IPS-11a (cell line): ENCODE data around the gene FLT4.
"Not testable (repeated sequence)": the region's sequence is repeated elsewhere in the genome, so short reads cannot be mapped to it uniquely, and the experiment has no call there.

Experiments
- H3K4me3 ChIP-seq: one replicate; pipeline ENCODE4 v1.5.1; 2013; ENCODE audit warnings: low read depth, low read length, control low read depth

Gene FLT4

GRCh38 chr5:180649297-180650039, at the start of gene FLT4:
Gene FLT4, minus strand, starts transcription at chr5:180649600. Its CDS starts 55 bp downstream, at chr5:180649545.
- peak within 1 kb of the TSS; percentile 51 for H3K4me3 ChIP-seq

DNA sequence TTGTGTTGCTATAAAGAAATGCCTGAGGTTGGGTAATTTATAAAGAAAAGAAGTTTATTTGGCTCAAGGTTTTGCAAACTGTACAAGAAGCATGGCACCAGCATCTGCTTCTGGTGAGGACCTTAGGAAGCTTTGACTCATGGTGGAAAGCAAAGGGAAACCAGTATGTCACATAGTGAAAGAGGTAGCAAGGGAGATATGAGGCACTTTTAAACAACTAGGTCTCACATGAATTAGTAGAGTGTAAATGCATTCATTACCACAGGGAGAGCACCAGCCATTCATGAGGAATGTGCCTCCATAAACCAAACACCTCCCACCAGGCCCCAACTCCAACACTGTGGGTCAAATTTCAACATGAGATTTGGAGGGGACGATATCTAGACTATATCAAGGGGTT, 49.6 kb upstream of the FLT4 start:
- H3K4me3 ChIP-seq, result no peak overlapping the region

DNA sequence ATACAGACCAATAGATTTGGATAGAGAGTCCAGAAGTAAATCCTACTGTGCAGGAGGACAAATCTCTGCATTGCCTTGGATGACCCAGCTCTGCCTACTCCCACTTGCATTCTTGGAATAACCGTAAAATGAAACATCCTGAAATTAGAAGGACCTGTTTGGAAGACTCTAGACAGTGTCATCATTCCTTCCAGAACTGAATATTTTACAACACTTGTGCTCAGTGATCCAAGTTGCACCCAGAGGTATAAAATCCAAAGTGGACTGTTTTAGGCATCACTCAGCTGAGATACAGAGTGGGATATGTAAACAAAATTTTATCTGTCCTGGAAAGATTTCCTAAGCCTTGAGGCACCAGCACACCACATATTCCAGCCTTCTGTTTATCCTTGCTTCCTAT, 46.7 kb upstream of the FLT4 start:
- no peak overlapping the region for H3K4me3 ChIP-seq

GRCh38 chr5:180692429-180692828, 43.0 kb upstream of the FLT4 start:
- no peak overlapping the region for H3K4me3 ChIP-seq

- H3K4me3 ChIP-seq, result no peak overlapping the region
Measured at GRCh38 chr5:180691046-180691445, 41.6 kb upstream of the FLT4 start.

- H3K4me3 ChIP-seq, result no peak overlapping the region
Measured at GRCh38 chr5:180690562-180690961, 41.2 kb upstream of the FLT4 start.

GRCh38 chr5:180689775-180690174, 40.4 kb upstream of the FLT4 start:
- no peak overlapping the region for H3K4me3 ChIP-seq

DNA sequence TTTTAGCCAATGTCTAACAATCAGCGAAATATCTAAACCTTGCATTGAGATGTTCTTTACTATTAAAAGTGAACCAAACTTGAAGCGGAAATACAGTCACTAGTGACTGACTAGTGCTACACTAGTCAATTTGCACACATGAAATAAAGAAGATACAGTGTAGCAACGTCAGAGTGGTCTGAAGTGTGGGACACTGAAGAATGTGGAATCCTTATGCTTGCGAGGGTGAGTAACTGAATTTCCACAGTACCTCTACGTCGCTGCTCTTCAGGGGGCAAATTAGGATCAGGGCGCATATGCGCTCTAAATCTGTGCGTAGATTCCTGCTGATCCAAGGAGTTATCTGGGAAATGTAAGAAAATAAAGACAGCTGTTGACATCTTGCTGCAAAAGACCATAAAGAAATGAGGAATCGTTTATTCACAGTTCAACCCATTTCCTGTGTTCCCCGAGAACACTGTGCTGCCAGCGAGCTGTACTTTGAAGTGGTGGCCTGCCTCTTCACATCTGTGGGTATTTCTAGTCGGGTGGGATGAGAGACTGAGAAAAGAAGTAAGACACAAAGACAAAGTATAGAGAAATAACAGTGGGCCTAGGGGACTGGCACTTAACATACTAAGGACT, 39.8 kb upstream of the FLT4 start:
- no peak overlapping the region for H3K4me3 ChIP-seq

DNA sequence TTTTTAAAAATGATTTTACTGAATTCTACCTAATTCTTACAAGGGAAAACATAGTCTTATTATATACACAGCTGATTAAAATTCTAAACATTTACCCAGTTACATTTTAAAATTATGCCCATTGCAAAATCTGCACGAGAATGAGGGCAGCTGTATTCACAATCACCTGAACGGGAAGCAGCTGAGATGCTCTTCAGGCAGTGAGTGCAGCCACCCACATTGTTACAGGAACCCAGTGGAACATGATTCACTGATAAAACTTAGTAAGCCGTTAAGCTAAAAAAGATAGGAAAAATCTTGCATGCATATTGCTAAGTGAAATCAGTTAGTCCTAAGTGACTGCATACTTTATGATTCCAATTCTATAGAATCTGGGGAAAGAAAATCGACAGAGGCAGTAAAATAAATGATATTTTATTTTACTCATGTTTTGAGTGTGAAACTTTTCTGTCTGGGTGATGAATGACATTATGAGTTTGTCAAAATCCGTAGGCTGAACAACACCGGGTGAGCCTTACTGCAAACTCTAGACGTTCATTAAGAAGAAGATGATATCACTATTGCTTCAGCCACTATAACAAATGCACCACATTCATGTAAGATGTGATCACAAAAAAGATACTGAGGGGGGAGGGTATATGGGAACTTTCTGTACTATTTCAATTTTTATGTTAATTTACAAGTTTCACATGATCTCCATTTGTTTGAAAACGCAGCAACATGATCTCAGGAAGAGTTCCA, 39.1 kb upstream of the FLT4 start:
- no peak overlapping the region for H3K4me3 ChIP-seq

DNA sequence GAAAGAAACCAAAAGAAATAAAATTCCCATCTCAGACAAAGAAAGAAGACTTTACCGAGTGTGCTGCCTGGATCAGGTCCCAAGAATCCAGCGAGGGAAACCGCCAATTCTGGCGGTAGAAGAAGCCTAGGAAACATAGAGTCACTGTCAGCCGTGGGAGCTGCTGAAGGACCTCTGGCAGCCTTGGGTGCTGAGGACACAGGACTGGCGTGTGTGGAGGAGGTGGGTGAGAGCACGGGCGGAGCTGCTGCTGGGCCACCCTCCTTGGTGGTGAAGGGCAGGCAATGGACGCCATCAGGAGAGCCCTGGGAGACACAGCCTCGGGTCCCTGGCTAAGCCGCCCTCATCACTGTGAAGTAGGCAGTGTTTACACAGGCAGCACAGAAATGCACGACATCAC, 37.4 kb upstream of the FLT4 start:
- H3K4me3 ChIP-seq, result not testable (repeated sequence)

GRCh38 chr5:180684623-180685161, 35.3 kb upstream of the FLT4 start:
- H3K4me3 ChIP-seq, result no peak overlapping the region

- H3K4me3 ChIP-seq, result no peak overlapping the region
Measured at GRCh38 chr5:180683220-180683922, 34.0 kb upstream of the FLT4 start.

GRCh38 chr5:180682560-180682959, 33.2 kb upstream of the FLT4 start:
- H3K4me3 ChIP-seq, result no peak overlapping the region

DNA sequence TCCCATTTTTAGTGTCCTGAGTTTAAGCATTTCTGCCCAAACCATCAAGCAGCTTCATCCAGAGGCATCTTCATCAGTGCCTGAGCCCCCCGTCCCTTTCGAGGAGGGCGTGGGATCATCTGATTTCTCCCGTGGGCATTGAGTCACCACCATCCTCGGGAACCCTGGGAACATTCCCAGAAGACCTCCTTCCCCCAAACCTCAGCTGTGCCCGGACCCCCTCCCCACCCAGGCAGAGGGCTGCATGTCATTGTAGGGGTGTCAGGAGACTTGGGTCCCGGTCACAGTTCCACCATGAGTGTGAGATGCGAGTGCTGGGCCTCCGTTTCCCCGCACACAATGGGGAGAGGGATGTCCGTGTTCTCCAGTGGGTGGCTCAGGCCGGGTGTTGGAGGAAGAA, 32.6 kb upstream of the FLT4 start:
- not testable (repeated sequence) for H3K4me3 ChIP-seq

GRCh38 chr5:180678319-180678718, 28.9 kb upstream of the FLT4 start:
- not testable (repeated sequence) for H3K4me3 ChIP-seq

GRCh38 chr5:180675036-180675635, 25.7 kb upstream of the FLT4 start:
- H3K4me3 ChIP-seq, result no peak overlapping the region

DNA sequence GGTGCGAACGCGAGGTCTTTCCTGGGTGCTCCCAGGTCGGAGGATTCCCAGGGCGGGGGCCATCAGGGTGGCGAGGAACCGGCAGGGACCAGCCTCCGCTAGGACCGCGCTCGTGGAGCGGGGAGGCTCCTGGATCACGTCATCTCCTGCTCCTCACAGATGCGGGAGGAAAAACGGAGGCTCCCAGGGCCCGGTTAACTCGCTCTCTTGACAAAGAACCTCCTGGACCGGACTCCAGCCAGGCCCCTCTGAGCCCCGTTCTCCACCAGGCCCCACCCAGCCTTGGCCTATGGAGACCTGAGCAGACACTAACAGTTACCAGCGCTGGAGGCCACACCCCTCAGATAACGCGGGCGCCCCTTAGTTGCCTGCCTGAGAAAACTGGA, 24.7 kb upstream of the FLT4 start:
- H3K4me3 ChIP-seq, result peak overlapping the region; percentile 15

DNA sequence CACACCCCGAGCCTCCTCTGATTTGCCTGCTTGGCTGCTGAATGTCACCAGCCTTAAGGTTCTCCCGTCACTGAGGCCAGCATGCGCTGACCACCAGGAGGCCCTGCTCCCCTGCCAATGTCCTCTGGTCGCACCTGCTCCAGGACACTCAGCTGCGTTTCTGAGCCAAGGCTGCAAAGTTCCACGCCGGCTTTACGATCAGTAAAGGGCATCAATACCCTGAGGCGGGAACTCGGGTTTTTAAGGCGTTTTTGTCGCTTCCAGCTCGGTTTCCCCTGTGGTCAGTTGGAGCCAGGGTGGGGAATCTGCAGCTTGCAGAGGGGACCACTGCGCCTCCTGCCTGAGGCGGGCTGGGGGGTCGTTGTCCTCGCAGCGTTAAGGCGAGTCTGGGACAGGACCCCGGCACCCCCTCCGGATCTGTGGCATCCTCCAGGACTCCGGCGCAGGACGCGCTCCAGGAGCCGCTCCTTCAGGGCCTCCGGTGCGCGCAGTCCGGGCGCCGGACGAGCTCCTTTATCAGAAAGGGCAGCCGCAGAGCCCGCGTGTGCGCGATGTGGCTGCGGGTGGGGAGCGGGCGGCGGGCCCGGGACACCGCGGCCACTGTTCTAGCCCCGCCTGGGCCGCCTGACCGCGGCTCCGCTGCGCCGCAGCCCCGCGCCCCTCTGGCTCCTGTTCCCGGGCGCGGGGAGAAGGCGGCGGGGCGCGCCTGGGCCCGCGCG, 24.1 kb upstream of the FLT4 start:
- peak overlapping the region; percentile 15 for H3K4me3 ChIP-seq

DNA sequence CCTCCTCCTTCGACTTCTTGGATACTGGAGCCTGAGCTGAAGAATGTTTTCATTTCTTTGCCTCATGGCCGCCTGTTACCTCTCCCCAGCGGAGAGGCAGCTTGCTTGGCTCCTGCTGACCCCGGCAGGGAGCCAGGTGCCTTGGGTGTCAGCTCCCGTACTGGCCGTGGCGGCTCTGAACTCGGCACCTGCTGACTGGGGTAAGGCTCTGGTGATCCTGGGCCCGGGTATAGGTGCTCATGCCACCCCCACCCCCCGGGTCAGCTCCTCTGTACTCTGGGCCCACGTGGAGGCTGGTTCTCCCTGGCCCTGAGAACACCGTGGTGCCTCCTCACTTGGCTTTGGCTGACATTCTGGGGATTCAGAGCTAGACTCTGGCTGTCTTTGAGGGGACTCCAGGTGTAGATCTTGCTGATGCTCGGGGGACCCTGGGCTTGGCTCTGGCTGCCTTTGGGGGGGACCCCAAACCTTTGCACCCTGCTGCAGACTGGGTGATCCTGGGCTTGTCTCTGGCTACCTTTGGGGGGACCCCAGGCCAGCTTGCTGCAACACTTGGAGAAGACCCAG, 22.6 kb upstream of the FLT4 start:
- H3K4me3 ChIP-seq, result not testable (repeated sequence)
